Activated CD4-positive, CD25-positive, alpha-beta regulatory T cell (primary cell): ENCODE data around the gene CELF4.

Source experiments
- DNase-seq, 4 experiments: peaks; one replicate each; lab custom pipeline; 2025; lab: John Stamatoyannopoulos, UW

The CELF4 gene

DNA sequence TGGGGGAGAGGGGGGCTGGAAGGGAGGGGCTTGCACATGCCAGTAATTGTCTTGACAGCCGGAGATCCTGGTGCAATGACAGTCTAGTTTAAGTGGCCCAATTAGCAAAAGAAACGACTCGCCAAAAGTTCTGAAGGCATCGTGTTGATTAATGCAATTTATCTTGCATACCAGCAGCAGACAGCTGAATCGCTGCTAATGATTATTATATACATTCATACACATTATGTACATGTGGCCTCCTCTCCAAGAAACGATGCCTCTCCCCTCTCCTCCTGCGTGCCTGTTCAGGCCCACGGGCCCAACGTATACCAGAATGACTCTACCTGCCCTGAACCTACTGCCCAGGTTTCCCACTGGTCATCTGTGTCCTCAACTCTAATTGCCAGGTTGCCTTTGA is 214.5 kb downstream of the CELF4 start:
- no peak for DNase-seq

DNA sequence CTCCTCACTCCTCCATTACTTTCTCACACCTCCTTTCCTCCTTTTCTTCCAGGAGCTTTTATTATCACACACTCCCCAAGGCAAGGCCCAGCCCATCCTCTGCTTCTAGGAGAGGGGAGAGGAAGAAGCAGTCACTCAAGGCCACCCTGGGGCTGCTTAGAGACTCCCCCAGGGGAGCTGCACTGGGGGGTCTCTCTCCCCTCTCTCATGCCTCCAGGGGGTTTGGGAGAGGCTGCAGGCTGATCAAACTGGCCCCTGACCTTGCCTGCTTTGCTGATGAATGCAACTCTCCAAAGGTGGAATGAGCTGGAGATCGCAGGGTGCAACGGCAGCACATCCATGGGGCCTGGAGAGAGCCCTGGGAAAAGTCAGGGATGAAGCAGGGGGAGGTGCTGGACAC is 216.9 kb downstream of the CELF4 start:
- DNase-seq, result no peak

DNA sequence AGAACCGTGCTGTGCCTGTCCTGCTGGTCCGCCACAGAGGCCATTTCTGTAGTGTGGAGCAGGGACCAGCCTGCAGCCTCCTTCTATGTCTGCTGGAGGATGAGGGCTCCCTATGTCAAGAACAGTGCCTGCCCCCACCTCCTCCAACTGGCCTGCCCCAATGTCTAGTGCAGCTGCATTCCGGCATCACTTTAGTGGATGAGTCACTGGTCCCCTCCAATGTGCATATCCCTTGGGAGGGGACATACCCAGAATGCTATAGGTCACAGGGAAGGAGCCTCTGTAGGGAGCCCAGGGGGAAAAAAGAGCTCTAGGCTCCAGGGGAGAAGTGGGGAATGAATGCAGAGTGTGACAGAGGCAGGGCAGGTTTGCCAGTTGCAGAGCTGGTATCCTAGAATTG is 219.6 kb downstream of the CELF4 start:
- no peak for DNase-seq

DNA sequence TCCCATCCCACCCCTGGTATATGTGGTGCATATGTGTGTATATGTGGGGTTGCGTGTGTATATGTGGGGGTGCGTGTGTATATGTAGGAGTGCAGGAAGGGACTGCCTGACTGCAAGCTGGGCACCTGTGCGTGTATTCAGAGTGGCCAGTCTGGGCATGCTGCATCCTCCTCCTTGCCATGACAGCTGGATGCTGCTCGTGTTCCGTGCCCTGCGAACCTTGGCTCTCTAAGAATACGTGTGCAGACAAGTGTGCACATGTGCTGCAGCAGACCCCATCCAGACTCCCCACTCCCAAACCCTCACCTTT is 222.1 kb downstream of the CELF4 start:
- DNase-seq, result no peak

DNA sequence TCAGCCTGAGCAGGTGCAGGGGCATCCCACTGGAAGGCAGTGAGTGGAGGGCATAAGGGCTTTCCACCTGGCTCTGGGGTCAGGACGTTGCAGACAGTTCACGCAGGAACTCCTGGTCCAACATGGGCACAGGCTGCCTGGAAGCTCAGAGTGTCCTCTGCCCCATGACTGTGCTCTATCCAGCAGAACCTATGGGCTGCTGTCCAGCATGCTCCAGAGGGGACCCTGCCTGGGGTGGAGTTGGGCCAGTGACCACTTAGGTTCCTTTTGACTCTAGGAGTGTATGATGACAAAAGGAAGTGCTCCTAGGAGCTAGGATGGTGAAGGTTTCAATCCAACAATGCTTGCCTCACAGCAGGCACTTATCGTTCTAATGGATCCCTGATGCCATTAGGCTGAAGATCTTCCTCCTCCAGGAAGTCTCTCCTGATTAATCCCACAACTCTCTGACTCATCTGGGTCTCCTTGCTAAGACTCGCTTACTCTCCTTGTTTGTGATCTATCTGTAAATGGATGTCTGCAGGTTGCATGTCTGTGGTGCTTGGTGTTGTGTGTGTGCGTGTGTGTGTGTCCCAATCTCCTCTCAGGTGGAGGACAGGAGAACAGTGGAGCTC is 224.0 kb downstream of the CELF4 start:
- DNase-seq, result no peak

DNA sequence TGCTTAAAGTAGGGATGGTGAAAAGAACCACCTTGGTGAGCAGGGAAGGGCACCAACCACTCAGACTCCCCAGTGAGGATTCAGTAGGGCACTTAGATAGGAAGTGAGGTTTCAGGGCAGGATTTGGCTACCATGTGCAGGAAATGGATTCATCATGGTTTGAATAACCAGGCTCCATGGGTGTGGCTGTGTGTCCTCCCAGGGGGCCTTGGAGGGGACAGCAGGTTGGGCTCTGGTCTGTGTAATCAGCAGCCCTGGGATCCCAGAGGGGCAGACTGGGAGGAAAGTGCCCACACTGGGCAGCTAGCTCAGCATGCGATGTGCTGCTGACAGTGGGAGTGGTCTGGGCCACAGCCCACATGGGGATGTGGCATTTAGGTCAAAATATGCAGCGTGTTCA is 224.6 kb downstream of the CELF4 start:
- DNase-seq, result no peak

DNA sequence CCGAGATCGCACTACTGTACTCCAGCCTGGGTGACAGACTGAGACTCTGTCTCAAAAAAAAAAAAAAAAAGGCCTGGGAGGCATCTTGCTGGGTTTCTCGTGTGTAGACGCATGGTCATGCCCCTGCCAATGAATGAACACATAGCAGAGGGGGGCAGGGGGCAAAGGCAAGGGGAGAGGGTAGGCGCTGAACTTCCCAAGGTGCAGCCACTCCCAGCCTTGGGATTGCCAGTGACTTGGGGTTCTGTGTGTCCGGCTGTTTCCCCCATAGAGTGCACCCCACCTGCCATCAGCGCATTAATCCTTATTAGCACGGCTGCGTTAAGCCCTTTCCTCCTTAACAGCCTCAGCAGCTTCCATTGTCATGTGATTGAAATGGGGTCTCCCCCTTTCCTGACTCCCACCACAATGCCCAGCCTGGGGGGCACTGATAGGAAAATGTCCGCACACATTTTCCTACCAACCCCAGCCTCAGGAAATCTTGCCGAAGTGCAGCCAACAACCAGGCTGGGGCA is 225.8 kb downstream of the CELF4 start:
- no peak for DNase-seq

DNA sequence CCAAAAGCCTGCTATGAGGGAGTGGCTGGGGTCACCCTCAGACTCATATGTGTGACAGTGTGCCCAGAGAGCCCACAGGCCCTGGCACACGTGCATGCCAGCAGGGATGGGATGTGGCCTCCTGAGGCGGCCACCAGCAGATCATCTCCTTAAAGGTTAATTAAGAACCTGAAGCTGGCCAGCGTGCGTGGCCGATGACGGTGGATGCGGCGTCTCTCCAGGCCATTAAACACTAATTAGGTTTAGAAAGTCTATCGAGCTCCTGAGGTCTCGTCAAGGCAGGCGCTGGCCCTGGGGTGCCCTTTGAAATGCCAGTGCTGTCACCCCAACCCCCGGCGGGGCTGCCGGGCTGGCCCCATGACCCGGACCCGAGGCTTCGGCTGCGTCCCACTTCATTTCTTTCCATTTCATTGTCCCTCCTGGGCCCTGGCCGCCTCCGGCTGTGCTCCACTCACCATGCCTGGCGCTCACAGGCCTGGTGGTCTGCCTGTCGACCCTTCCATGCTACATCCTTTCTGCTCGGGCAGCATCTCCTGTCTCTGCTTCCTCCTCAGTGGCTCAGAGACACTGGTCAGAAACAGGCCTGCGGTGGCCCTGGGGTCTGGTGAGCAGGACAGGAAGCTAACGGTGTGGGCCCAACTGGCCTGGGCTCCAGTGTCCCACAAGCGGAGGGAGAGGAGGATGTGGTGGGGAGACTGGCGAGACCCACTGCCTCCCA is 228.9 kb downstream of the CELF4 start:
- DNase-seq, result no peak

DNA sequence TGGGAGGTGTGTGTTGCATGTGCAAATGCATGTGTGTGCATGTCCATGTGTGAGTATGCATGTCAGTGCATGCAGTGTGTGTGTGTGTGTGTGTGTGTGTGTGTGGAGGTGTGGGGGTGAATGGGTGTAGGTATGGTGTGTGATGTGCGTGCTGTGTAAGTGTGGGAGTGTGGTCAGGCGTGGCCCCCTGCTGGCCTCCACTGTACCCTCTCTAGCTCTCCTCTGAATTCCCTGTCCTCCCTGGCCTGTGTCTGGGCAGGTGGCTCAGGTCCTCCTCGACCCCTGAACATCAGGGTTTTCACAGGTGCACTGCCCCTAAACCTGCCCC is 230.2 kb downstream of the CELF4 start:
- no peak for DNase-seq

DNA sequence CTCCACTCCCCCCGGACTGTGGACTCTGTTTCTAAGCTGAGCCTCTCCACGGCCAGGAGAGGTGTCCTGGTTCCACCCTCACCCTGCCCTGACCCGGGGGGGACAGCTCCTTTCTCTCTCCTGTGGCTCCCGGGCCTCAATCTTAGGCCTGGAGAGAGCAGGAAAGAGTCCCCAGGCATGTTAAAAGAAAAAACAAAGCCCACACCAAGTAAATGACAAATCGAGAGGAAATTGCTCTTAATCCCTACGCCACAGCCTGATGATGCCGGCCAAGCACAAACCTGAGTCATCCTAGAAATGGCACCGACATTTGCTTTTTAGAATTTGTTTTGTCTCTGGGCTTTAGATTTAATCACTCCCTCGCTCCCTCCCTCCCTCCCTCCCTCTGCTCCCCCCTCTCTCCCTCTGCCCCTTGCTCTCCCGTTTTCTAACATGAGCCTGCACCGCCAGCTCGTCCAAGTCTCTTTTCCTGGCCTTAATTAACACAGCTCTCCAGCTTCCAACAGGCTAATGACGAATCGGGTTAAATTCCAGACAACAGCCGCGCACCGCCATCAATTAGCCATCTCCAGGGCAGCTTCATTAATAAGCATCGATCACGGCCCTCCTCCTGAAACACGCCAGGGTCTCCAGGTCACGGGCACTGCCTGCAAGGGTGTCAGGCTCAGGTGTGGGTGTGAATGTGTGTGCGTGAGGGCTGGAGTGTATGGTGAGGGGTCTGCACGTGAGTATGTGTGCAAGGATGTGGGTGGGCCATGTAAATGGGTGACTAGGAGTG is 230.8 kb downstream of the CELF4 start:
- no peak for DNase-seq

DNA sequence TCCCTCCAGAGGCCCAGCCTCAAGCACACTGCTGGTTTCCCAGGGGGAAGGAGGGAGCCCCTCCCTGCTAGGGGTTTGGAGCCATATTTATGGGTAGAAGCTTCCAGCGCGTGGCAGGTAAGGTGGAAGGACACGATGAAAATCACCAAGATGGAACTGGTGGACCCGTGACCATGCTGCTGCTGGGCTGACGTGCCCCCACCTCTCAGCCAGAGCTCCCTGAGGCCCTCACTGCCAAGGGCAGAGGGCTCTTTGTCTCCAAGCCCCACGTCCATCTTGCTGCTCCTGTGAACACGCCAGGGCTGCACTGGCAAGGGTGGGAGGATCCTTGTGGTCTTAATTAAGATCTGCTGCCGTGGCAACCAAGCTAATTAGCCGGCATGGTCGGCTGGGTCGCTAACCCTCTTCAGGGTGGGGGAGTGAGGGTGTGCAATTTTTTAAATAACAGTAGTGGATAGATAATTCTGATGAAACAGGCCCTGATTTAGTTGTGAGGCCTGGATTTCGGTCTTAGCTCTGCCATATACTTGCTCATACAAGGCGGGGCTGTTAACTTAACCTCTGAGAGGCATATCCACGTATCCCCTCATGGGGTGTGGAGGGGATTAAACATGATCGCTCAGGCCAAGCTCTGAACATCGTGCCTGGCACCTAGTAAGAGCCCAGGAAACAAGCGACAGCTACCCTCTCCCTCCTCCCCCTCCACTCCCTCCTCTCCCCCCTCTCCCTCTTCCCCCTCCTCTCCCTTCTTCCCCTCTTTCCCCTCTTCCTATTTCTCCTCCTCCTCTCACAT is 232.8 kb downstream of the CELF4 start:
- DNase-seq, result no peak

DNA sequence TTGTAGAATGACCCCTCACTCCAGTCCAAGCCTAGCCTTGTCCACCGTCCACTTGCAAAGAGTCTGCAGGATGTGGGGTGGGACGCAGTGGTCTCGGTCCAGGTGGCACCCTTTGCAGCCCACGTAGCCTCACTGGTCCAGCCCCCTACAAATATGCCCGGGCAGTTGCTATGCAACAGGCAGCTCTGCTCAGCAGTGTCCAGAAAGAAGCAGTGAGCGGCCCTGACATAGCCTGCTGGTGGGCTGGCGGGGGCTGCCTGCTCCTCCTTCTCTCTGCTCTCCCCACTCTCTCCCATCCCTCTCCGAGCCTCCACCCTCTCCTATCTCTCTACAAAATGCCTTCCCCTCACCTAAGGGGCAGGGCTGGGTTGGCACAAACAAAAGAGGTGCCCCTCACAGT is 233.4 kb downstream of the CELF4 start:
- no peak for DNase-seq

DNA sequence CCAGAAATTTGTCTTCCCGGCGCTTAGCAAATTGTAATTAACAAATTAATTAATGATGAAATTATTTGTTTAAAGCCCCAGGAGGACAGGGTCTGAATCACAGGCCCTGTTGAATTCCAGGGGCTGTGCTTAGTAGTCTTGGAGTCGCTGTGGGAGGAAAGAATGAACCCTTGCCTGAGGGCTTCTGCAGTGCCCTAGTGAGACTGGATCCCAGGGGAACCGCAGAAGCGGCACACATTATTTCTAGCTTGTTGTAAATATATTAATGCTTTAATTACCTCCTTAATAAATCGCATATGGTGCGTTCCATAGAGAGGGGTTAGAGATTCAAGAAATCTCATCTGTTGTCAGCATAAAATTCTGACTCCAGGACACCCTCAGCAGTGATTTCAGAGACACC is 235.4 kb downstream of the CELF4 start:
- DNase-seq, result no peak

DNA sequence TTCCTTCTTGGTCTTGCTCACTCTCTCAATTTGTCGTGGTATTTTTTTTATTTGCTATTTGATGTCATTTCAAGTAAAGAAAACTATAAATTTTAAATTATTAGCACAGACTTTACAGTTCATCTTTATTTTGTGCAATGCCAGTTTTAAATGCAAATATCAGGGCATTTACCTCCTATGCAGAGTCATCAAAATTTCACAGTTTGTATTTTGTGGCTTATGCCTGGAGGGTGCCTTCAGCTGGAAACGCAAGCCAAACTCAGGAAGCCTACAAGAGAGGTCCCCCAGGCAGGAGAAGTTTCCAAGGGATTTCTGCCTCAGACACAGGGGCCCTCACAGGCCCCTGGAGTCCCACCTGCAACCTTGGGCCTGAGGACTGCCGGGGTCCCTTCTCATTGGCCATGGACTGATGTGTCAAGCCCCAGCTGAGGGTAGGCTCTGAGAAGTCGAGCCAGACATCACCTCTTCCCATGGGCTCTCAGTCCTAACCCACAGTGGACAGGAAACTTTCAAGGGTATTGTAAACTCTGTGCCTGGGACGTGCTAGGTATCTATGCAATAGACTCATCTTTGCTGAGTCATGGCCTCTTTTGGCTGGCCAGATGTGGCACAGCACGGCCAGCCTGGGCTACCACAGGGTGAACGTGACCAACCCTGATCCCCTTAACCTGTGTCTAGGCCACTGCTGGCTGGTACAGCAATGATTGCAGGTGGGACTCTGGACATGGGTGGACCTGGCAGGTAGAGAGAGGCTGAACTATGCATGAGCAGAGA is 236.5 kb downstream of the CELF4 start:
- DNase-seq, result no peak

DNA sequence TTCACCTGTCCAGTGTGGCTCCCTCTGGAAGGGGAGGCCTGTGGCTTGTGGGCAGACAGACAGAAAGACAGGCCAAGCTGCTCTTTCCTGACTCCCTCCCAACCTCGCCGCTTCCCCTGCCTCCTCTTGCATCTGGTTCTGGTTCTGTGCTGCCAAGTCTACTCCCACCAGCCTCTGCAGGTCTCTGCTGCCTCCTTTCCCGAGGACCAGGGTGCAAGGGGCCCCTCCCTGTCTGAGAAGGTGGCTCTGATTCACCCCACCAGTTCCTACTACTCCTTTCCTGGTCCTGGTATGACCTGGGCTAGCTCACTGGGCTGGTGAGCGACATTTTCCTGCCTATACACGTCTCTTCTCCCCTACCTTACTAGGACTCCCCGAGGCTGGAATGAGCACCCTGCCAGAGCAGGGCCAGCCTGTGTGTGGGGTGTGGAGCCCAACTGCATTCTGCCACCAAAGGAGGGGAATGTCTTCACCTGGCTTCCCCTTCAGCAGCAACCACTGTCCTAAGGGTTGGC is 238.5 kb downstream of the CELF4 start:
- no peak for DNase-seq

DNA sequence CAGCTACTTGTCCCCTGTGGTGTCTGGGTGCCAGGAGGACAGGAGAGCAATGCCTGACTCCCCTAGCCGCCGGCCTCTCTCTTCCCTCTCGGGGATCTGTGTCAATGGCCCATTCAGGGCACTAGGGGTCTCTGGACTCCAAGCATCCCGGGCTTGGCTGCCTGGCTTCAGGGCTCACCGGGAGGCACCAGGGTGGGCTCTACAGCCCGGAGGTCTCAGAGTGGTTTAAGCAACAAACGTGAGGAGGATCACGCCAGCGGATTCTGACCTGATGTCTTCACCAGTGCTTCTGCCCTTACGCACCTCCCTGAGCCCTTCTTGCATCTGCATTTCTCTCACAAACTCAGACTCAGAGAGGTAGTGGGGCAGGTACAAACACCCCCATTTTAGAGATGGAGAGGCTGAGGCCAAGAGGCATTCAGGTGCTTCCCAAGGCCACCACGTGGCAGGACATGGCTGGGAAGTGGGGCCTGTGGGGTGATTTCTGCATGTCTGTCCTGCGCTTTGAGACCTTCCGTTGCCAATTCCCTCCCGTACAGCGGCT is 243.0 kb downstream of the CELF4 start:
- DNase-seq, result no peak

DNA sequence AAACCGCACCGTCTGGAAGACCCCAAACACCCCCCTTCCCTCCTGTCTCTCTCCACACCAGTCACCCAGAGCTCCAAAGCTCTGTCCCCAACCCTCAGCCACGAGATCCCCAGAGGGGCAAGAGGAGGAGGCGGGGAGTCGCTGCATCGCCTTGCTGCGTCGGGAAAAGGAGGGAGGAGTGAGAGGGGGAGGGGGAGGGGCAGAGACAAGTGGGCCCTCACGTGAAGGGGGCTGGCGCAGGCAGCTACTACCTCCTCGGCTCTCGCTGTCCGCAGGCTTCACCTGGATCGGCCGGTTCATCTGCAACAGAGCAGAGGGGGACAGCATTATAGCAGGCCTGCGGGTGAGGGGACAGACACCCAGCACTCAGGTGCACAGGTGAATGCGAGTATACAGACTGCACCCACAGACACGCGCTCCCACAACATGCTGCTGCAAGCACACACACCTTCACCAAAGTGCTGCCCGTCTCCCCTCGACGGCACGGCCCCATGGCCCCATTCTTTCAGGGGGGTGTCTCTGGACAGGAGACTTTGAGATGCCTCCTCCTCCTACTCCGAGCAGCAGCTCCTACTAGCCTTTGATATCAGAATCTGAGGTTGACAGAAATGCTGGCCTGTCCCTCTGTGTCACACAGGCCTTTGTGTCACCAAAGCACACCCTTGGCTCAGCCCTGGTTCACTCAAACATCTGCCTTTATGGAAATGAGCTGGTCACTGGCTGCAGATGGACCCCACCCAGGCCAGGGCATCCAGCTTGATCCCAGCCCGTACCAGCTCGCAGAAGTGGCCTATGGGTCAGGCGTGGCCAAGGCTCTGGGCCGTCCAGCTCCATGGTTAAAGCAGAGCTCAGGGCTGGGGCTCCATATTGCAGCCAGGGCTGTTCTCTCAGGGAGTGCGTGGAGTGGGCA is 243.8 kb downstream of the CELF4 start:
- DNase-seq, result no peak

DNA sequence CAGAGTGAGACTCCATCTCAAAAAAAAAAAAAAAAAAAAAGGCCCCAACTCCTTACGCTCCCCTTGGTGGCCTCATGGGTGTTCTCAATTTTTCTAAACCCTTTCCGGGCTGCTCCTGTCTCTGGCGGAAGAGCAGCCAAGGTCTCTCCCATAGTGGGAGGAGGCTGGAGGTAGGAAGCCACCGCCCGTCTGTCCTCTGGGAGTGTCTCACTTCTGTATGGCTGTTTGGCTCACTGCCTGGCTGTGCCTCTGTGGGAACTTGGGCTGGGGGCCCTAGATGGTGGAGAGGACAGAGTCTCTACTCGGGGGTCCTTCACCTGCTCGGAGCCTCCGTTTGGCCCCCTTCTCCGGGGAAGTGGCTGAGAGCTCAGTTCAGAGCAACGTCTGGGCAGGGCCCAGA is 245.3 kb downstream of the CELF4 start:
- DNase-seq, result no peak

DNA sequence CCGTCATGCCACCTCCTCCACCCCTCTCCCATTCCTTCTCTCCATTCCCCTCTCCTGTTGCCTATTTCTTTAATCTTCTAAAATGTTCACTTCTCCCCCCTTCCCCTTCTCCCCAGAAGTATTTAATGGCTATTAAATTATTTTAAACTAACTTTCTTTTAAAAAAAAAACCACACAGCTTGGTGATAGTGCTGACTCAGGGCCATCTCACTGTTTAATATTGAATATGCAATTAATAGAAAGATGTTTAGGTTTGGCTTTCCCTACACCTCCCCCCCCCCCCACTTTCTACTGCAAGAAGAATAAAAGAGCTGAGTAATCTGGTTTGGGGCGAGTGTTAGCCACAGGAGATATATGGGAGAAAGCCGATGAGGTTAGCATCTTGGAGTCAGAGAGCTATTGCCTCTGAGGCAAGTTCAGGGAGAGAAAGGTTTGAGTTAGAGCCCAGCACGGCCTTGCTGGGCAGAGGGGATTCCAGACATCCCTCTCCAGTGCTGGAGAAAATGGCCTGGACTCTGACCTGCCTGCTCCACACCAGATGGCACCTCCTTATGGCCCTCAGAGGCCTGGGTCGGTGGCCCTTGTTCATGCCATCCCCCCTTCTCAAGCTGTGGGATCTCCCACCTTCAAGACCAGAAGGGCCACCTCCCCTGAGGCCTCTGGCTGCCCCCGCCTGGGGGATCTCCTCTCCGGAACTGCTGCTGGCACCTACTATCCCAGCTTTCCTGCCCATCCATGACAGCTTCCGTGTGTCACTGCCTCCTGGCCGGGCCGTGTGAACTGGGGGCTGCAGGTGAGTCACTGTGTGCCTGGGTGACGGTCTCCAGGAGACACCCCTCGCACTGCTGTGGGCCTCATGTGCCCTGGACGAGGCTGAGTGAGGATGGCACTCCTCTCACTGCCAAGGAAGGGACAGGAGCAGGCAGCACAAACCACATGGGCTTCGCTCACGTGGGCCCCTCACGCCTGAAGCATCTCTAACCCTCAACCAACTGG is 246.9 kb downstream of the CELF4 start:
- DNase-seq, result no peak
